NCI-H1092 treated with DMSO at 0.1 percent for 48 hours (cell line): Measurements from ENCODE around the gene PROS1.
"Not testable (repeated sequence)": the region's sequence is repeated elsewhere in the genome, so short reads cannot be mapped to it uniquely, and the experiment has no call there.

Experiments used
- DNase-seq: peaks from one replicate; lab custom pipeline; 2025; lab: John Stamatoyannopoulos, UW

The PROS1 gene

DNA sequence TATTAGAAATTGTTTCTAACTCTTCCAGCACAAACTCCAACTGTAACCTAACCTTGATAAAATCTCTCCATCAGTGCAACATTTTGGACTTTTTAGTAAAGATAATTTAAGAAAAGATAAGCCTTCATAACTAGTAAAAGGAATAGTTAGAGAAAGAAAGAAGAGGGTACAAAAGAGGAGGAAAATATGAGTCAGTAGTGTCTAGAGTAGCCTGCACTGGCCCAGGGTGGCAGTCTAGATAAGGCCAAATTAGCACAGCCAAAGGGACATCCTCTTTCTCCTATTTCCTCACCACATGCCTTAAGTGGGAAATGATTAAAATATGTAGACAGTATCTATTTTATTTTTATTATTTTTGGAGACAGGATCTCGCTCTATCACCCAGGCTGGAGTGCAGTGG lies 3.7 kb downstream of the PROS1 start:
- no peak for DNase-seq

DNA sequence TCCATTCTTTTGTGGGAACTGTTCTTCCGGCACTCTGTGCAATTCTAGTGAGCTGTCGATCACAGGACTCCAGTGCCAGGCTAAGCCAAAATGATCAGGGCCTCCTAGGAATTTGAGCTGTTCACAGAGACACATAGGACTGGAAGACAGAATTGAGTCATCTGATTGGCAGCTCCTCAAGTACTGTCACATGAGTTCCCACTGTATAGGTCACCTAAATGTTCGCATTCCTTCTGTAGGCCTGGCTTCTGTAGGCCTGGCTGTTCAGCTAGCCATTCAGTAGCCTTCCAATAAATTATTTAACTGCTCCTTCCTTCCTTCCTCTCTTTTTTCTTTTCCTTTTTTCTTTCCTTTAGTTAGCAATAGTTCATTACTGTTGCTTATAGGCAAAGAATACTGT lies 4.3 kb downstream of the PROS1 start:
- no peak for DNase-seq

DNA sequence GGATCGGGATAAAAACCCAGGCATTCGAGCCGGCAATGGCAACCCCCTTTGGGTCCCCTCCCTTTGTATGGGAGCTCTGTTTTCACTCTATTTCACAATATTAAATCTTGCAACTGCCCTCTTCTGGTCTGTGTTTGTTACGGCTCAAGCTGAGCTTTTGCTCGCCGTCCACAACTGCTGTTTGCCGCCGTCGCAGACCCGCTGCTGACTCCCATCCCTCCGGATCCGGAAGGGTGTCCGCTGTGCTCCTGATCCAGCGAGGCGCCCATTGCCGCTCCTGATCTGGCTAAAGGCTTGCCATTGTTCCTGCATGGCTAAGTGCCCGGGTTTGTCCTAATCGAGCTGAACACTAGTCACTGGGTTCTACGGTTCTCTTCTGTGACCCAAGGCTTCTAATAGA lies 8.6 kb downstream of the PROS1 start:
- not testable (repeated sequence) for DNase-seq

DNA sequence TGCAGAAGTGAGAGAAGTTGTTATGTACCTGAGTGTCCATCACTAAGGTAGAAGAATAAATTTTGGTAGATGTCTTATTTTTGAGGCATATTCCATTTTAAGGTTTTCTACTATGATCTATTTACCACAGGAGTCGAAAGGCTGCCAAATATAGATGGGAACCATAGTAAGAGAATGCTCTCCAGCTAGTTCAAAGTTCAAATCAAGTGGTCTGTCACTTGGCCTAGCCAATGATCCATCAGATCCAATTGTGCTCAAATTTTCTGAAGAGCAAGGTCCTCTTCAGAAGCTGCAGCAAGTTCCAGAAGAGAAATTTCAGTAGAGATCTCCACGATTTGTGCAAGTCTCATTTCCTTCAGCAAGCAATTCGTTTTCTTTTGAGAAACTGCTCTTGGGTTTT lies 10.9 kb downstream of the PROS1 start:
- no peak for DNase-seq

DNA sequence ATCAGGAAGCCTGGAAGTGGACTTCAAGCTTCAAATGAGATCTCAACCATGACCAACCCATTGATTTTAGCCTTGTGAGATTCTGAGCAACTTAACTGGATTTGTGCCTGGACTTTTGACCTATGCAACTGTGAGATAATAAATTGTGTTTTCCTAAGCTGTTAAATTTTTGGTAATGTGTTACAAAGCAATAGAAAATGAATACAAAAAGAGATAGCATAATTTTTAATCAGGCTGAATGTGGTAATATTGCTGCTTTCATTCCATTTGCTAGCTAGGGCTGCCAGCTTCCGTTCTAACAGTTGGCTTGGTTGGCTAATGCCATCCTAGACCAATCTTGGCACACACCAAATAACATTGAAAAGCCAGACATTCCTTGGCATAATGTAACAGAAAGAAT lies 12.2 kb downstream of the PROS1 start:
- DNase-seq = no peak

DNA sequence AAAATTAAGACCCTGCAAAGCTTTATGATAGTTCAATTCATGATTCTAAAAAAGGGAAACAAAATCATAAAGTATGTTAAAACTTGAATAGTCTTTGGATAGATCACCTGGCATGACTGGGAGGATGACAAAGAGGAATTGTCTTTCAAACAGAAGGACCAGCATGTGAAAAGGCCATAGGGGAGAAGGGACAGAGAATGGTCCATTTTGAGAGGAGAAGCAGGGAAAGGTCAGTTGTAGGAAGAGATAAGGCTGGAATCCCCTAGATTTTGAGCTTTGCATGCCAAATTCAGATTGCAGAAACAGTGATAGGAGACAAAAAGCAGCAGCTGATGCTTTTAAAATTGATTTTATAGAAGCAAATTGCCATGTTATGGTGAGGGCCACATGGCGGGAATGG lies 12.7 kb downstream of the PROS1 start:
- no peak for DNase-seq

DNA sequence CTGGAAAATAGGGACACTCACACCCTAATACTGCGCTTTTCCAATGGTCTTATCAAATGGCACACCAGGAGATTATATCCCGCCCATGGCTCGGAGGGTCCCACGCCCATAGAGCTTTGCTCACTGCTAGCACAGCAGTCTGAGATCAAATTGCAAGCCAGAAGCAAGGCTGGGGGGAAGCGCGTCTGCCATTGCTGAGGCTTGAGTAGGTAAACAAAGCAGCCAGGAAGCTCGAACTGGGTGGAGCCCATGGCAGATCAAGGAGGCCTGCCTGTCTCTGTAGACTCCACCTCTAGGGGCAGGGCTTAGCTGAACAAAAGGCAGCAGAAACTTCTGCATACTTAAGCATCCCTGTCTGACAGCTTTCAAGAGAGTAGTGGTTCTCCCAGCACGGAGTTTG lies 23.7 kb downstream of the PROS1 start:
- not testable (repeated sequence) for DNase-seq

- not testable (repeated sequence) for DNase-seq
Observed at GRCh38 chr3:93937485-93937884, 36.2 kb downstream of the PROS1 start.

DNA sequence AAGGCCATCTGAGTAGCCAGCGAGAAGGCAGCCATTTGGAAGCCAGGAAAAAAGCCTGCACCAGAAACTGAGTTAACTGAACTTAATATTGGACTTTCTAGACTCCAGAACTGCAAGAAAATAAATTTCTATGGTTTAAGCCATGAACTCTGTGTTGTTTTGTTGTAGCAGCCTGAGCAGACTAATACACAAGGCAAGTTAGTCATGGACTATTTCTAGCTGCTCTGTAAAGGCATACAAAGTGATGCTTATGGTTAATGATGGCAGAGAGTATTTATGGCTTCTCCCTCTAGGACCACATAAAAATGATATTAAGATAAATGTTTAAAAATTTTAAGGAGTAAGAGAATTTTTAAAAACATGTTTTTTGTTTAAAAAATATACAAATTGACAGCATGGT lies 37.1 kb downstream of the PROS1 start:
- DNase-seq = no peak

DNA sequence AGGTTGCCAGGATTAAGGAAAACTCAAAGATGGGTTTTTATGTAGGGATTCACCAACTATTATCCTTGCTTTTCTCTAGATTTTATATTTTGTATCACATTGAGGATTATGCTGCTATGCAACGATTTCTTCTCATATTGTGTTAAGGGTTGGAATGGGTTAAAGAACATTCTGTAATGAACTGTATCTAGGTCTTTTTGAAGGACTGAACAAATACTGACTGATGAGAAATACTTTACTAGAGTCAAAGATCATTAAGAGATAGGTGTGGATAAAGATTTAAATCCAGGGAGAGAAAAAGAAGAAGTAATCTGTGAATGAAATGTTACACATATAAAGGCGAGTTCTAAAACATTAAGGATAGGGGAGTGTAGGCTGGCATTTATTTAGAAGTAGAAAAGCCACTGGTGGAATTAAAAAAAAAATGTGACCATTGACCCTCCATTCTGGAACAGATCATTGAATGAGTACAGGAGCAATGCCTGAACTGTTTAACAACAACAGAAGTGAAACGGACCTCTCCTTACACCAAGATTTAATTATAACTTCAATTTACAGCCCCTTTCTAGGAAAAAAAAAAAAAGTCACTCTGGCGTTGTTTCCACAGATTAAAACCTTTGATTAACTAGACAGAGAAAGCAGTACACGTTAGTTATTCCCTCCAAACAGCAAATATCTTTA lies 39.2 kb downstream of the PROS1 start:
- no peak for DNase-seq

DNA sequence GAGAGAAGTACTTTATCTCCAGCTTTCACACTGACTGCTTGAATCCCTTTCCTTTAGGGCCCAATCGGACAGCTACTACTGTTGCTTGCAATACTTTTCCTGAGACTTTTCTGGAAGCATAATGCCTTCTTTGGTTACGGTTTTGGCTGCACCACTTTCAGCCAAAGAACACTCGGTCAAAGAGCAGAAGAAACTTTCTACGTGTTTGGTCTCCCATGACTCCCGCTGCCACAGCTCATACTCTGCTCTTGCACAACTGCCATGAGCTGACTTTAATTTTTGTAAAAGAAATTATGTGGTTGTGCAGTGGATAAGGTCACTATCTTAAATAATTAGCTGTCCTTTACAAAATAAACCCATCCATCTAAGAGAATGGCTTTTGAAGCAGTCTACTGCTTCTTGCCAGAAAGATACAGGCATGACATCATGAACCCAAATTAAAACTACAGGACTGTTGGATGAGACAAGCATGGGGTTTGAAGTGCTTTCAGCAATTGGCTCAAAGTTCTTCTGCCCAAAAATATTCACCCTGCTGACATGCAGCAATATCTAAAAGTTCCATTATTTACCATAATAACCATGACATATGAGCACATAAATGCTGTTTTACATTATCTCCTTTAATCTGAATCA lies 42.0 kb downstream of the PROS1 start:
- DNase-seq = no peak

- DNase-seq = no peak
Observed at GRCh38 chr3:93930041-93930440, 43.7 kb downstream of the PROS1 start.

DNA sequence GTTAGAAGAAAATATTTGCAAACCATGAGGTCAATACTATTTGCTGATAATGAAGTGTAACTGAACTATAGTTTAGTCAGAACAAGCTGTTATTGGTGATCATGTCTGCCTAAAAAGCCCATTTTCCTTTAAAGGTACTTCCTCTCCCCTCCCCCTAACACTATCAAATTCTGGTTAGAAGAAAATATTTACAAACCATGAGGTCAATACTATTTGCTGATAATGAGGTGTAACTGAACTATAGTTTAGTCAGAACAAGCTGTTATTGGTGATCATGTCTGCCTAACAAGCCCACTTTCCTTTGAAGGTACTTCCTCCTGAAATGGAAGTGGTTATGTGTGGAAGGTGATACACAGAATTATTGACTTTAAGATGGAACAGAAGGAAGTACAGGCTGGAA lies 46.9 kb downstream of the PROS1 start:
- DNase-seq = no peak

- DNase-seq = no peak
Observed at GRCh38 chr3:93924491-93924890, 49.2 kb downstream of the PROS1 start.

GRCh38 chr3:93923006-93923405 lies 50.7 kb downstream of the PROS1 start:
- no peak for DNase-seq

GRCh38 chr3:93917546-93918029 lies 56.1 kb downstream of the PROS1 start:
- DNase-seq = not testable (repeated sequence)

- DNase-seq = not testable (repeated sequence)
Observed at GRCh38 chr3:93913623-93914022, 60.1 kb downstream of the PROS1 start.

DNA sequence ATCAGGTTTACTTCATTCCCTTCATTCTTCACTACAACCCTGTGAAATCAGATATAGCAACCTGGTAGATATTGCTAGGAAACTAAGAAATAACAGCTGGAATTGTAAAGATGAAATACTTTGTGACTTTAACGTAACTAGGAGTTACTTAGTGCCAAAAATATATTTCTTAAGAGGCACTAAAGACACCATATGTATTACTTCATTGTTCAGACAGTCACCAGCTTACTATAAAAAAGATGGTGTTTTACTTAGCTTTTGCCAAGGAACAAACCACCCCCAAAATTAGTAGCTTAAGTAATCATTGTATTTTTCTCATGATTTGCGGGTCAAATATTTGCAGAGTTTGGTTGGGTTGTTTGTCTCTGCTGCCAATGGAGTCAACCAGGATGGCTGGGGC lies 62.5 kb downstream of the PROS1 start:
- DNase-seq = no peak

GRCh38 chr3:93910097-93910496 lies 63.6 kb downstream of the PROS1 start:
- DNase-seq = no peak

DNA sequence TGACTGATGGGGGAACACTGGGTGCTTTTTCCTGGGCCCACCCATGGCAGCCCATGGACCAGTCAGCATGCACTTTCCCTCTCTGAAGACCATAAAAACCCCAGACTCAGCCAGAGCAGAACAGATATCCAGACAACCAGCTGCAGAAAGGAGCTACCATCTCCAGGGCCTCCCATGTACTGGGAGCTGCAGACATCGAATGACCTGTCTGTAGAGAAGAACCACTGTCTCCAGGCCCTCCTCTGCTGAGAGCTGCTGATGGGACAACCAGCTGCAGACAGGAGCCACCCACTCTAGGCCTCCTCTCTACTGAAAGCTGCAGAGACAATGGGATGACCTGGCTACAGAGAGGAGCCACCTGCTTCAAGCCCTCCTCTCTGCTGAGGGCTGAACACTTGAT lies 66.6 kb downstream of the PROS1 start:
- no peak for DNase-seq

DNA sequence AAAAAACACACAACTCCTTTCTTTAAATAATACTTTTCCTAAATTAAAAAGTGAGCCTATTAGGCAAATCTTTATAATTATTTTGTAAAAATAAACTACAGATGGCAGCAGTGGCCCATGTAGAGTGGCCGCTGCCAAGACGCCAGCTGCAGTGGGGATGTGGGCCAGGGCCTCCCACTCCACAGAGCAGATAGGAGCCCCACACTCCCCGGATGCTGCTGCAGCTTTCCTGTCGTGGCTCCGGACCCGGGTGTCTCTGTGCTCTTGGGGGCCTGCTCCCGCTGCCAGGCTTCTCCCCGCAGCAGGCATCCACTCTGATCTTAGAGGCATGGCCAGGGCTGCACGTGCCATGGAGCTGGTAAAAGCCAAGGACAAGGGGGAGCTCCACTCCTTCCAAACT lies 67.5 kb downstream of the PROS1 start:
- DNase-seq = no peak

- DNase-seq = no peak
Observed at GRCh38 chr3:93904568-93904967, 69.1 kb downstream of the PROS1 start.

DNA sequence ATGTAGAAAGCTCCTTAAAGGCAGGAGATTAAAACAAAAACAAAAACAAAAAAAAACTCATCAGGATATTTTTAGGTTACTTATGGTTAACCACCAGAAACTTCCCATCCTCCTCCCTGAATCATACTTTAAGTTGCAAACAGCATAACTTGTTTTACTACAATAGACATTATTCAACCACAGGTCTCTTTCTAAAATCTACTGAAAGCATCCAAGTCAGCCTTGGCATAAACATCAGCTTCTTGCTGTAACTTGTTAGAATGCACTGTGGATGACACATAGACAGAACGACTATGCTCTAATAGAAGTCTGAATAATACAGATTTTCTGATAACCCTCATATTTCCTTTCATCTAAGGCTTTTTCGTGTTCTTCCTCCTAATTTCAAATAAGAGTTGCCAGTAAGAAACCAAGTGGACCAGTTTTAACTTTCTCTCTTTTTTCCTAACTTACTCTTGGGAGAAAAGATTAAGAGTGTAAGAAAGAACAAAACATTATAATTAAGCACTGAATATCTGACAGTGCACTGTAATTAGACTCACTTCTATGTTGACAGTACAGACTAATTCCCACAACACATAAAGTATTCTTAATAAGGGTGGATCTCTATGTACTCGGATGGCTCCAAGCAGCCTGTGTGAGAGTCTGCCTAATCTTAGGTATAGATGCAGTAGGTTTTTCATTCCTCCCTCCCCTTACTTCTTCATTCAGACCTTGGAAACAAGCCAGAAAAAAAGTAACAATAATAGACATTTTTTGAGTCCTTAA lies 95.3 kb downstream of the PROS1 start:
- not testable (repeated sequence) for DNase-seq
